ENCODE data around the gene LCE2A.

The LCE2A gene

DNA sequence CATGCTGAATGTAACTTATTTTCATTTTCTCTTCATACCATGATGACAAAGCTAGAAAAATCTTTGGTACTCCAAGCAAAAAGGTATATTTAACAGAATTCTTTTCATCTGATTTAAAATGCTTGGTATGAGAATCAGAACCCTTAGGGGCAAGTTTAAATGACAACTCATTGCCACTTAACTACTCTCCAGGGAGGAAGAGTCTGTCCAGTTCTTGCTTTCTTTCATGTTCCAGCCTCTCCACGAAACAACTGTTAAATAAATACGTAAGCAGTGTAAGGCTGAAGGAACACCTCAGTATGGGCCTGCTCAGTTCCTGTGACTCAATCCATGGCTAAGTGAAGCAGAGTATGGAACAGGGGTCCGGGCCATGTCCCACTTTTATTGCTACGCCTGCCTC is 1.6 kb downstream of the LCE2A start:
- in situ Hi-C loops (cut with HindIII; ENCODE audit: low pct_unique_long_range_greater_than_20kb, low sequenced_read_pairs), result no loop called here

DNA sequence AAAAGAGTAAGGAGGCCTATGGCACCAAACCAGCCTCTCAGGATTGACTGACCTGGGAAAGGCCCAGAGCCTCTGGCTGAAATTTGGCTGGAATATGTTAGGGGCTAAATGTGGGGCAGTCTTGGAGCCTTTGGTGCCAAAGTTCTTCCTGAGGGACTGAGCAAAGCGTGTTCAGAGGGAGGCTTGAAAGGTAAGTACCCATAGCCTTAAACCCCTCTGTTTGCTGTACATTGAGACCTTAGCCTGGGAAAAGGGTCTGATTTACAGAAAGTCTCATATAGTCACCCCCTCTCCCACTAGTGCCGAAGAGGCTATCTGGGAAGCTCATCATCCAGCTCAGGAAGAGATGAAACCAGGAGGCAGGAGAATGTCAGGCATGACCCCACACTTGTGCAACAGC is 9.7 kb downstream of the LCE2A start, which contains the start of gene LCE4A:
Gene LCE4A, plus strand, starts transcription at position 301 of the 400 bp plus-strand sequence. CDS start 916 bp downstream, outside the sequence.
- no peak for TF ChIP-seq JUND (IDR thresholded peaks at IDR 0.05; ENCODE audit: low read depth)
- DNase-seq (ENCODE audit: low read depth in 1 of 2, low spot score in 1 of 2), result no peak
- in situ Hi-C loops (cut with HindIII; ENCODE audit: low pct_unique_long_range_greater_than_20kb, low sequenced_read_pairs), result no loop called here

More for the DNA sequence above, 1.6 kb downstream of the LCE2A start:
- DNase-seq (ENCODE audit: low read depth in 1 of 2, low spot score in 1 of 2), result no peak
- no peak for TF ChIP-seq JUND (IDR thresholded peaks at IDR 0.05; ENCODE audit: low read depth)

DNA sequence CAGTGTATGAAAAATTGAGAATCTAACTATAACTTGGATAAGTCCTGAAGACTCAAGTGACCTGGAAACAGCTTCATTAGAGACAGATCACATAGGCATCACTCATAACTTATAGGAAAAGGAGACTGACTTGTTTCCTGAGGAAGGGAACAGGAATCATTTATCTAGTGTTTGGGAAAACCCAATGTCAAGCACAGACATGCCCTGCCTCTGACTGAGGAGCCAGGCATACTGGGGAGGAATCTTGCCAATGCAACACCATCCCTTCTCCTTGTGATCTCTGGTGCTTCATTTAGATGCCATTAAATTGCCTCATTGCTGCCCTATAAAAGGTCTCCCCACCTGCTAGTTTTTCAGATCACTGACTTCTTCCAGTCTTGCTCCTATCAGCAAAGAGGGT is 20.1 kb downstream of the LCE2A start:
- in situ Hi-C loops (cut with HindIII; ENCODE audit: low pct_unique_long_range_greater_than_20kb, low sequenced_read_pairs), result no loop called here
- no peak for TF ChIP-seq JUND (IDR thresholded peaks at IDR 0.05; ENCODE audit: low read depth)
- no peak for DNase-seq (ENCODE audit: low read depth in 1 of 2, low spot score in 1 of 2)

DNA sequence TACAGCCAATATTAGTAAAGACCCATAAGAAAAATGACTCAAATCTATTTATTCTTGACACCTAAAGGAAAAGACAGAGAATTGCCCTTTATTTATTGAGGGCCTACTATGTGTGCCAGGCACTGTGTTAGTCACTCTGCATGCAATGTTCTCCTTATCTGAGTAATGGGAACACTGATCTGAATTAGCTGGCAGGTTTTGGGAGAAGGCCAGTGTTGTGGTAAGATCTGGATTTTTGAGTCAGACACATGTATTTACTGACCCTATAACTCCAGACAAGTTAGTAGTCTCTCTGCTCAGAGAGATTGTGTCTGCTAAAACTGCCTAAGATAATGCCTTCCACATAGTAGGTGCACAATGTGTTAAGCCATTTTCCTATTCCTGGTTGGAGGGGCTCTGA is 27.1 kb downstream of the LCE2A start:
- no peak for TF ChIP-seq JUND (IDR thresholded peaks at IDR 0.05; ENCODE audit: low read depth)
- in situ Hi-C loops (cut with HindIII; ENCODE audit: low pct_unique_long_range_greater_than_20kb, low sequenced_read_pairs), result no loop called here
- no peak for DNase-seq (ENCODE audit: low read depth in 1 of 2, low spot score in 1 of 2)

DNA sequence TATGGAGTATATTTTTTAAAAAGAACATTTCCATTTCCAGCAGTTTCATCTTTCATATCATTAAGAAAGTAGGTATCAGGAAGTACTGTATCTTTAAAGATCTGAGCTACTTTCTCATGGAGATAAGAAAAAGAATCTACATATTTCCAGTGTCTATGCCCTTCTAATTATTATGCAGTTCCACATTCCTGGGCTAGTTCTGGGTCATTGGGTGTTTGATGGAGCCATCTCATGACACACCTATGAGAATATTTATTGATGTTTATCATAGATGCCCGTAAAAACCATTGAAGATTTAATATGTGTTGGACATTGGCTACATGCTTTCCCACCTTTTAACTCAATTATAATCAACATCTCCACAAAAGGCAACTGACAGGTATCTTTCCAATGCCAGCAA is 30.8 kb downstream of the LCE2A start:
- no peak for TF ChIP-seq JUND (IDR thresholded peaks at IDR 0.05; ENCODE audit: low read depth)
- DNase-seq (ENCODE audit: low read depth in 1 of 2, low spot score in 1 of 2), result no peak
- in situ Hi-C loops (cut with HindIII; ENCODE audit: low pct_unique_long_range_greater_than_20kb, low sequenced_read_pairs), result no loop called here

DNA sequence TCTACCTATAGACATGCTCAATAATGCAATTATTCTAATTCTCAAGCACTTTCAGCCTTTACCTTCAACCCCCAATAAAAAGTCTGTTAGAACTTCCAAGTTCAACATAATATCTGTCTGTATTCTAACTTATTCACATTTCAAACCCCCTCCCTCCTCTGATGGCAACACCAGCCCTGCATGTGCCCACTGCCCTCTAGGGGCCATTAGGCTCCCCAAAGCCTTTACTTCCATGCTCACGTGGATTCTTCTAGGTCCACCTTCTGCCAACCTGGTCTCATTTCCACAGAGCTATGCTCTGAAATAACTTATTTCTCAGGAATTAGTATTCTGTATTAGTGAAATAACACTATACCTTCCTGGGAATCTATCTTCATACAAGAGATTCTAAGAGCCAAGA is 37.5 kb downstream of the LCE2A start:
- peak in 1 of 2 experiments; percentile 66 for DNase-seq (ENCODE audit: low read depth in 1 of 2, low spot score in 1 of 2)
- in situ Hi-C loops (cut with HindIII; ENCODE audit: low pct_unique_long_range_greater_than_20kb, low sequenced_read_pairs), result no loop called here

DNA sequence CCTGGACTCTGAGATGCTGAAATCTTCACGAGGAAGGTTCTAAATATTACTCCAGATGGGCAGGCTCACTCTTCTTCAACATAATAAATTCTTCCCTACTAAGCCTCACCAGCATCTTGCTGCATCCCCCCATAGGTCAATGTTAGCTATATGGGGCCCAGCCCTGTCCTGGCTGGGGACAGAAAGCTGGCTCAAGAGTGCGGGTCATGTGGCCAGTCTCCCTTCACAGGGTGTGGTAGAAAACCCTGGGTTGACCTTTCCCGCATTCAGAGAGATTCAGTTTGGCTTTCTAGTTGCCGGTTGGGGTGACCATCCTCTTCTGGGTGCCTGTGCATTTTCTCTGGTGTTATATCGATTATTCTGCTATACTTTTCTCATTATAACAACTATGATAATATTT is 39.9 kb downstream of the LCE2A start:
- in situ Hi-C loops (cut with HindIII; ENCODE audit: low pct_unique_long_range_greater_than_20kb, low sequenced_read_pairs), result no loop called here
- no peak for TF ChIP-seq JUND (IDR thresholded peaks at IDR 0.05; ENCODE audit: low read depth)
- no peak for DNase-seq (ENCODE audit: low read depth in 1 of 2, low spot score in 1 of 2)

More for the DNA sequence above, 37.5 kb downstream of the LCE2A start:
- TF ChIP-seq JUND (IDR thresholded peaks at IDR 0.05; ENCODE audit: low read depth), result no peak

DNA sequence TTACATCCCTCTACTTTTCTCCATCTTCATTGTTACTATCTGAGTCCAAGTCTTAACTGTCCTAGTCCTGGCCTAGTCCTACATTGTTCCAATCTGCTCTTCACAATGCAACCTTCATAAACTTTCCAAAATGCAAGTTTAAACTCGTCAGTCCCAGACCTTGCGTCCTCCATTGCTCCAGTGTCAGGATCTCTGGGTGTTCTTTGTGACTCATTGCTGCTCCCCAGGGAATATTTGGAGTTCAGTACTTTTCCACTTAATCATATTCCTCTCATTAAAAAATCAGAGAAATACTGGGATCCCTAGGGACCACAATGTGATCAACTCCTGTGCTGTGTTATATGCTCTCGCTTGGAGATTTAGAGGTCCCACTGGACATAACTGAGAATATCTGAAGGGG is 41.7 kb downstream of the LCE2A start:
- in situ Hi-C loops (cut with HindIII; ENCODE audit: low pct_unique_long_range_greater_than_20kb, low sequenced_read_pairs), result no loop called here
- TF ChIP-seq JUND (IDR thresholded peaks at IDR 0.05; ENCODE audit: low read depth), result no peak
- no peak for DNase-seq (ENCODE audit: low read depth in 1 of 2, low spot score in 1 of 2)

DNA sequence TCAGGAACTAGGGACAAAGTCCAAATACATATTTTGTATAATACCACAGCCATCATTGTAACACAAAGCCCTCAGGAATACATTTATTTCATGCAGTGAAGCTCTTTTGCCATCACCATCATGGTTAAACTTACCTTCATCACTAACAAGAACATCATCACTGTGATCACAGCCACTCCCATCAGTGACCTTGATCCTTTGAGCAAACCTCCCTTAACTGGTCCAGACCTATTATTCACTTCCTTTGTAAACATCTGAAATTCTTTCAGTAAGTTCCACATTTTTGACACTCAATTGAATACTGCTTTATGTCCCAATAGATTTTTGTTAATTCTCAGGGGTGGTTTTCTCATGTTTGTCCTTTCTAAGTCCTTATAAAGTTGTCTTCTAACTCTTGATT is 43.5 kb downstream of the LCE2A start:
- TF ChIP-seq JUND (IDR thresholded peaks at IDR 0.05; ENCODE audit: low read depth), result no peak
- no peak for DNase-seq (ENCODE audit: low read depth in 1 of 2, low spot score in 1 of 2)

DNA sequence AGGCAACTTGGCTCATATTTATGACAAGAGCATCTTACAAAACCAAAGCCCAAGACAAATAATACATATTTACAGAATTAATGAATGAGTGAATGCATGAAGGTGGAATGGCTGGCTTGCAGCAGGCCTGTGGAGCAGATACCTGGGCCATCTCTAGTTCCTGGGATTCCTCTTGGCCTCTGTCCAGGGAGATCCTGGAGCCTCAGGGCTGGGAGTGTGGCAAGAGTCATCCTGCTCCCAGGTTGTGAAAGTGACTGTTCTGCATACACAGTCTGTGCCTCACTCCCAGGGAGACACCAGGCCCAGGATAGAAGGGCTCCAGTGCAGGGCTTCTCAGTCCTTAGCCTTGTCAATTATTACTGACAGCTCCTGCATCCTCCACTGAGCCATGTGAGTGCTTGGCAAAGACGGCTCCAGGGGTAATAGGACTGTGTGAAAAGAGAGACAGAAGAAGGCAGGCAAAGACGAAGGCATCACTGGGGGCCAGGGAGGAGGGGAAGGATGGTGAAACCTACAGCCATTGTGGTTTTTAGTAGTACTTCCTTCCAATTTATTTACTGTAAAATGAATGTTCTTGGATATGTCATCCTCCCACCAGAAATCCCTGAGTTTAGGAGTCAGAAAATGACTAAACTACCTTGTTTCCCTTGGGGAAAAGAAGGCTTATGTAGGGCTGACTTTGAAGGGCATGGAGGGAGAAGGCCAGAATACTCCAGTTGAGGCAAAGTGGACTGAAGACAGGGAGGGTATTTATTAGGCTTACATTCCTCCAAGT is 45.4 kb downstream of the LCE2A start:
- no peak for TF ChIP-seq JUND (IDR thresholded peaks at IDR 0.05; ENCODE audit: low read depth)
- peak in 1 of 2 experiments; percentile 98 for DNase-seq (ENCODE audit: low read depth in 1 of 2, low spot score in 1 of 2)
- in situ Hi-C loops (cut with HindIII; ENCODE audit: low pct_unique_long_range_greater_than_20kb, low sequenced_read_pairs), result no loop called here

More for the DNA sequence above, 43.5 kb downstream of the LCE2A start:
- in situ Hi-C loops (cut with HindIII; ENCODE audit: low pct_unique_long_range_greater_than_20kb, low sequenced_read_pairs), result no loop called here

DNA sequence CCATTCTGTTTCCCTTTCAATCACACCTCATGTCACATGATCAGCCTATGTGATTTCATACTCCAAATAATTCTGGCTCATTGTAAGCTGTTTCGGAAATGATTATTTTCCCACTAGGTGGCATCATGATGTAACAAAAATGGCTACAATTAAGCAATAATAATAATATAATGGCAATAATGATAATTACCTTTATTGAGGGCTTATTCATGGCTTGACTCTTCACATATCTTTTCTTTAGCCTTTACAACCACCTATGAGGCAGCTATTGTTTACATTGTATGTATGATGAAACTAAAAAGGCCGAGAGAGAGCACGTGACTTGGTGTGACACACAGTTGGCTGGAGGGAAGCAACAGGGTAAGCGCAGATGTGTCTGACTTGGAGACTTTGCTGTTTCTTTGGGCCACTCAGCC is 47.2 kb downstream of the LCE2A start:
- in situ Hi-C loops (cut with HindIII; ENCODE audit: low pct_unique_long_range_greater_than_20kb, low sequenced_read_pairs), result no loop called here
- no peak for TF ChIP-seq JUND (IDR thresholded peaks at IDR 0.05; ENCODE audit: low read depth)
- DNase-seq (ENCODE audit: low read depth in 1 of 2, low spot score in 1 of 2), result peak in 1 of 2 experiments; percentile 57

DNA sequence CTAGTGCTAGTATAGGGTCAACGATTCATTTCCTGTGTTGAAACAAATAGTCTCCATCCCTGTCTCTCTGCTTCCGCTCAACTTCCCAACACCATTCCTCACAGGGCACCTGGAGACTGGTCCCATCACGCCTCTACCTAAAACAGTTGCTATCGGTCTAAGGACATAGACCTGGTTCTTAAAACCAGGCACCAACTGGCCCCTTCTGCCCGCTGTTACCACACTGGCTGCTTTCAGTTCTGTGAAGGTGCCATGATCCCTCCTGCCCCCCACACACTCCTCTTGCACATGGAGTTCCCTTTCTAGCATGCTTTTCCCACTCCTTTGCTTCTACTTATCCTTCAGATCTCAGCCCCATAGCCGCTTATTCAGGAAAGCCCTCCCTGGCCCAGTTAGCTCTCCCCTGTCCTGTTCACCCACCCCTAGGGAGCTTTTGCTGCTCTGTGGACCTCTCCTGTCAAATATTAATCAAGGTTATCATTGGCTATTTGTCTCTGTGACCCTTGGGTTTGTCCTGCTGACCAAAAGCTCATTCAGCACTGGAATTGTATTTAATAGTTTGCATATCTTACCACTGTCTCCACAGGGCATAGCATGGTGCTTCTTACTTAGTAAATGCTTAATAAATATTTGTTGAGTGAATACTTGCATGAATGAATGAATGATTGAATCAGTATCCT is 47.8 kb downstream of the LCE2A start:
- DNase-seq (ENCODE audit: low read depth in 1 of 2, low spot score in 1 of 2), result no peak
- TF ChIP-seq JUND (IDR thresholded peaks at IDR 0.05; ENCODE audit: low read depth), result no peak
- in situ Hi-C loops (cut with HindIII; ENCODE audit: low pct_unique_long_range_greater_than_20kb, low sequenced_read_pairs), result no loop called here

DNA sequence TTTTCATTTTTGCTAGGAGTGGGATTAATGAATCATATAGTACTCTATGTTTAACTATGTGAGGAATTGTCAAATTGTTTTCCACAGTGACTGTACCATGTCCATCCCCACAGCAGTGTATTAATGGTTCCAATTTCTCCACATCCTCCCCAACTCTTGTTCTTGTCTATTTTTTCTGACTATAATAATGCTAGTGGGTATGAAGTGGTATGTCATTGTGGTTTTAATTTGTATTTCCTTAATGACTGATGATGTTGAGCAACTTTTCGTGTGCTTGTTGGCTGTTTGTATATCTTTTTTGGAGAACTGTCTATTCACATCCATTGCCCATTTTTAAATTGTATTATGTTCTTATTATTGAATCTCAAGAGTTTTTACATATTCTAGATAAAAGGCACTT is 49.7 kb downstream of the LCE2A start:
- TF ChIP-seq JUND (IDR thresholded peaks at IDR 0.05; ENCODE audit: low read depth), result no peak
- DNase-seq (ENCODE audit: low read depth in 1 of 2, low spot score in 1 of 2), result no peak
- in situ Hi-C loops (cut with HindIII; ENCODE audit: low pct_unique_long_range_greater_than_20kb, low sequenced_read_pairs), result no loop called here
